IMR-90 (cell line): Measurements from ENCODE around the gene PROM2. TPM values are rescaled to one million over a fixed set of nuclear protein-coding genes. Genes with fewer than 3 reads are reported as not detected.

Experiments used
- ATAC-seq: fragments of 200-7000 bp; cut with Tn5 transposase; 2 replicates; pipeline ENCODE4 v1.9.1; 2020; ENCODE audit warnings: low read depth, mild to moderate bottlenecking, moderate library complexity
- BruUV-seq: library from RNA; stranded (reverse); fragments of 400-500 nt; replicated peaks from 2 replicates; lab custom pipeline; 2021; lab: Mats Ljungman, UMichigan
- CTCF ChIA-PET: fragments of 300-600 bp; formaldehyde crosslinking; extraction: SDS; loops from one replicate; lab custom pipeline; 2021; ENCODE audit warnings: antibody characterized with exemption; lab: Yijun Ruan, JAX
- POLR2A ChIA-PET: fragments of 300-600 bp; sonication (Branson Sonifier 250); formaldehyde crosslinking; loops from one replicate; lab custom pipeline; 2022; ENCODE audit warnings: antibody characterized with exemption; ENCODE audit not compliant: unreplicated experiment; lab: Charles Lee
- DNase-seq: peaks from one replicate; pipeline ENCODE4 v3.0.0; 2013
- H2AFZ ChIP-seq: replicated peaks from 2 replicates; pipeline ENCODE3; 2013; ENCODE audit warnings: low read length, mild to moderate bottlenecking; ENCODE audit not compliant: poor library complexity
- H2AK5ac ChIP-seq: 2 replicates; pipeline ENCODE4 v1.6.1; 2013; ENCODE audit warnings: low read depth, low read length, inconsistent platforms
- H2AK9ac ChIP-seq: replicated peaks from 2 replicates; pipeline ENCODE3; 2013; ENCODE audit warnings: mild to moderate bottlenecking, low read depth, low read length, moderate library complexity; ENCODE audit not compliant: poor library complexity
- H2BK120ac ChIP-seq: 2 replicates; pipeline ENCODE4 v1.6.1; 2013; ENCODE audit warnings: low read depth, low read length, inconsistent platforms
- H2BK15ac ChIP-seq: 3 replicates; pipeline ENCODE4 v1.6.1; 2013; ENCODE audit warnings: low read depth, low read length, inconsistent platforms
- H2BK20ac ChIP-seq: 2 replicates; pipeline ENCODE4 v1.6.1; 2013; ENCODE audit warnings: low read depth, mild to moderate bottlenecking, inconsistent platforms, low read length, moderate library complexity
- H2BK5ac ChIP-seq: 2 replicates; pipeline ENCODE4 v1.6.1; 2013; ENCODE audit warnings: mild to moderate bottlenecking, low read depth, low read length, inconsistent platforms; ENCODE audit not compliant: poor library complexity, severe bottlenecking
- H3K14ac ChIP-seq: replicated peaks from 2 replicates; pipeline ENCODE4 v1.6.1; 2013; ENCODE audit warnings: low read depth, low read length, inconsistent platforms
- H3K18ac ChIP-seq: 2 replicates; pipeline ENCODE4 v1.6.1; 2013; ENCODE audit warnings: low read depth, low read length, control low read depth
- H3K23ac ChIP-seq: 2 replicates; pipeline ENCODE4 v1.6.1; 2013; ENCODE audit warnings: low read depth, low read length, inconsistent platforms
- H3K27ac ChIP-seq: 2 replicates; pipeline ENCODE4 v1.5.1; 2013; ENCODE audit warnings: mild to moderate bottlenecking, control low read depth, low read length; ENCODE audit not compliant: insufficient read depth
- H3K27me3 ChIP-seq: 2 replicates; pipeline ENCODE4 v1.6.1; 2013; ENCODE audit warnings: low read length; ENCODE audit not compliant: control insufficient read depth, insufficient read depth
- H3K36me3 ChIP-seq: 2 replicates; pipeline ENCODE4 v1.6.1; 2013; ENCODE audit warnings: low read length, mixed read lengths; ENCODE audit not compliant: control insufficient read depth, insufficient read depth
- H3K4ac ChIP-seq: 2 replicates; pipeline ENCODE4 v1.6.1; 2013; ENCODE audit warnings: low read depth, low read length, inconsistent platforms
- H3K4me1 ChIP-seq: 2 replicates; pipeline ENCODE4 v1.6.1; 2013; ENCODE audit warnings: low read length, mixed read lengths; ENCODE audit not compliant: control insufficient read depth, insufficient read depth
- H3K4me2 ChIP-seq: 2 replicates; pipeline ENCODE4 v1.6.1; 2013; ENCODE audit warnings: low read depth, mild to moderate bottlenecking, control low read depth, low read length, moderate library complexity
- H3K4me3 ChIP-seq: 2 replicates; pipeline ENCODE4 v1.5.1; 2013; ENCODE audit warnings: low read depth, mild to moderate bottlenecking, control low read depth, low read length, moderate library complexity; ENCODE audit not compliant: insufficient read depth
- H3K56ac ChIP-seq: 2 replicates; pipeline ENCODE4 v1.6.1; 2013; ENCODE audit warnings: low read length, inconsistent platforms; ENCODE audit not compliant: insufficient read depth; ENCODE audit errors: extremely low read depth
- H3K79me1 ChIP-seq, 2 experiments: 2 replicates each; pipeline ENCODE4 v1.6.1; 2013; ENCODE audit warnings: low read length in 2 of 2, inconsistent platforms in 1 of 2, low read depth in 1 of 2
- H3K9ac ChIP-seq: 2 replicates; pipeline ENCODE4 v1.6.1; 2013; ENCODE audit warnings: low read depth, low read length, control low read depth
- H3K9me1 ChIP-seq: 2 replicates; pipeline ENCODE4 v1.6.1; 2013; ENCODE audit warnings: low read length, inconsistent platforms; ENCODE audit not compliant: insufficient read depth
- H3K9me3 ChIP-seq: 2 replicates; pipeline ENCODE4 v1.6.1; 2013; ENCODE audit warnings: low read length; ENCODE audit not compliant: control insufficient read depth, insufficient read depth
- H4K20me1 ChIP-seq: 2 replicates; pipeline ENCODE4 v1.6.1; 2013; ENCODE audit warnings: low read length, inconsistent platforms; ENCODE audit not compliant: insufficient read depth
- H4K5ac ChIP-seq: 2 replicates; pipeline ENCODE4 v1.6.1; 2013; ENCODE audit warnings: mild to moderate bottlenecking, low read depth, low read length, control low read depth
- H4K8ac ChIP-seq, 2 experiments: 2 replicates each; pipeline ENCODE4 v1.6.1; 2013; ENCODE audit warnings: low read depth in 2 of 2, low read length in 2 of 2, control low read depth in 1 of 2, inconsistent platforms in 1 of 2
- H4K91ac ChIP-seq: 2 replicates; pipeline ENCODE4 v1.6.1; 2013; ENCODE audit warnings: low read depth, low read length, inconsistent platforms; ENCODE audit not compliant: insufficient read depth
- SMC3 ChIP-seq: fragments of 150-350 bp; IDR thresholded peaks from 2 replicates; pipeline ENCODE4 v1.6.1; 2016; ENCODE audit warnings: low read depth, mild to moderate bottlenecking, antibody characterized with exemption, low read length, moderate library complexity
- WGBS, 2 experiments: methylation state at CpG; one replicate each; pipeline versions ENCODE4 v1.1.5 to v1.1.7; 2013; ENCODE audit warnings: missing lambda C conversion rate in 2 of 2; ENCODE audit not compliant: insufficient read length in 1 of 2; ENCODE audit errors: extremely low coverage in 2 of 2; 5-methylcytosine and 5-hydroxymethylcytosine counted together
- dilution Hi-C: fragments of 300-500 bp; cut with HindIII; formaldehyde crosslinking; loops from one replicate; pipeline ENCODE4 v1.14.3; 2018; ENCODE audit warnings: low sequenced_read_pairs; ENCODE audit not compliant: unreplicated experiment
- in situ Hi-C: fragments of 300-500 bp; cut with MboI; formaldehyde crosslinking; loops from 3 replicates; pipeline ENCODE4 v1.14.3; 2019; ENCODE audit warnings: low sequenced_read_pairs, inconsistent platforms, mixed read lengths
- intact Hi-C: fragments of 100-400 bp; cut with micrococcal nuclease; formaldehyde crosslinking; loops from 2 replicates; pipeline ENCODE4 v1.10.0; 2022
- polyA plus RNA-seq, 3 experiments: library from polyadenylated mRNA; depleted of rRNA; stranded (reverse); fragments of >200 nt; gene quantifications; 2 replicates each; pipeline ENCODE4 v1.2.3, GENCODE V29; 2012; ENCODE audit warnings: low replicate concordance in 1 of 3
- total RNA-seq: library from RNA; depleted of rRNA; stranded (reverse); fragments of >200 nt; gene quantifications from 2 replicates; pipeline ENCODE4 v1.2.3, GENCODE V29; 2012
- TF ChIP-seq, protein P1 (sequence below): fragments of 150-350 bp; IDR thresholded peaks from 2 replicates; pipeline ENCODE4 v1.6.1; 2017; ENCODE audit warnings: mild to moderate bottlenecking, antibody characterized with exemption, low read length, low read depth

The PROM2 gene
- total and polyA plus RNA-seq, 2 of the 4 experiments (the other 2 are of a cell fraction) = 0.26 TPM; not detected in 1

DNA sequence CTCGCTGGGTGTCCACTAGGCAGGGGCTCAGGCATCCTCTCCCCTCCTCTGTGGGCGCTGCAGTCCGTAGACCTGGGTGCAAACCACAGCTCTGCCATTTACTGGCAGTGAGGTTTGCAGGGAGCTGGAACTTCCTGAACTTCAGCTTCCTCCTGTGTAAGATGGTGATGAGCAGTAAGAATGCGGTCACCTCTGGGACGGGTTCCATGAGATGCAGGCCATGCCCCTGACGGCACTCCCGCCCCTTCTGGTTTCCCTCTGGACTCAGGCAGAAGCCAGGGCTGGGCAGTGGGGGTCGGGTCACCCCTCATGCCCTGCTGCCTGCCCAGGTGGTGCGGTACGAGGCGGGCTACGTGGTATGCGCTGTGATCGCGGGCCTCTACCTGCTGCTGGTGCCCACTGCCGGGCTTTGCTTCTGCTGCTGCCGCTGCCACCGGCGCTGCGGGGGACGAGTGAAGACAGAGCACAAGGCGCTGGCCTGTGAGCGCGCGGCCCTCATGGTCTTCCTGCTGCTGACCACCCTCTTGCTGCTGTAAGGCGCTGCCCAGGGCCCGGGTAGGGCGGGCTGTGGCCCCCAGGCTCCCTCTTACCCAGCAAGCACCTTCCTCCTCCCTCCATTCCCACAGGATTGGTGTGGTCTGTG is 1.5 kb downstream of the PROM2 start:
- Histone ChIP-seq H3K9ac (no peak overlapping the region), H3K4ac (no peak overlapping the region), H3K27me3 (no peaks in the 10 kb centered on the region), H4K91ac (no peak overlapping the region), H3K4me3 (no peak overlapping the region), H3K14ac (no peak overlapping the region), H3K18ac (no peak overlapping the region), H2AFZ (no peak overlapping the region), H3K36me3 (no peaks in the 10 kb centered on the region), H3K56ac (no peak overlapping the region), H3K4me2 (no peak overlapping the region), H2BK15ac (no peak overlapping the region), H2AK9ac (no peak overlapping the region), H4K8ac (no peak overlapping the region), H4K20me1 (no peaks in the 10 kb centered on the region), H3K9me3 (0 out of 2 replicates have a peak, but pooled peaks cover 2% of the 10 kb centered on the region), H3K79me1 (no peaks in the 10 kb centered on the region), H4K5ac (no peak overlapping the region), H3K27ac (no peak overlapping the region), H2BK120ac (no peak overlapping the region), H2BK20ac (no peak overlapping the region), H3K9me1 (no peaks in the 10 kb centered on the region), H2AK5ac (no peak overlapping the region), H3K23ac (no peak overlapping the region), H3K4me1 (no peaks in the 10 kb centered on the region), H2BK5ac (no peak overlapping the region)
- WGBS, 2 experiments = 87% methylated on average over 9 of the region's 28 CpGs; no CpG with 5 or more reads in 1 of the 2 experiments
- TF ChIP-seq, protein P1, sequence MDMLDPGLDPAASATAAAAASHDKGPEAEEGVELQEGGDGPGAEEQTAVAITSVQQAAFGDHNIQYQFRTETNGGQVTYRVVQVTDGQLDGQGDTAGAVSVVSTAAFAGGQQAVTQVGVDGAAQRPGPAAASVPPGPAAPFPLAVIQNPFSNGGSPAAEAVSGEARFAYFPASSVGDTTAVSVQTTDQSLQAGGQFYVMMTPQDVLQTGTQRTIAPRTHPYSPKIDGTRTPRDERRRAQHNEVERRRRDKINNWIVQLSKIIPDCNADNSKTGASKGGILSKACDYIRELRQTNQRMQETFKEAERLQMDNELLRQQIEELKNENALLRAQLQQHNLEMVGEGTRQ = no peak
- no peak for TF ChIP-seq SMC3
- in situ Hi-C loops = no loop called here
- CTCF ChIA-PET = no interaction called here
- intact Hi-C loops = no loop called here
- BruUV-seq = no TSS peak
- no peak for DNase-seq
- no peak for ATAC-seq
- dilution Hi-C loops = no loop called here
- POLR2A ChIA-PET = no interaction called here
